ENCODE data around the gene HMCN2. TPM values are rescaled to one million over a fixed set of nuclear protein-coding genes. Genes with fewer than 3 reads are reported as not detected.
A peak's percentile ranks its signal among the peaks of the same experiment; 100 is the strongest.

The HMCN2 gene
- polyA plus RNA-seq, 1 of the 3 experiments (the other 2 are of a cell fraction), result 0.15 TPM

- H3K9ac ChIP-seq, result no peak overlapping the region
- no peaks in the 10 kb centered on the region for H3F3A ChIP-seq (replicated peaks; ENCODE audit: insufficient read depth)
- H3K79me2 ChIP-seq (ENCODE audit: insufficient read depth), result no peaks in the 10 kb centered on the region
- H3K27me3 ChIP-seq (ENCODE audit: insufficient read depth), result no peaks in the 10 kb centered on the region; the same call in 1 of the 2 replicates
- H3K4me3 ChIP-seq (ENCODE audit: low read depth in 2 of 2, low read length in 1 of 2), result no peak overlapping the region
- no peak overlapping the region for H2AFZ ChIP-seq (ENCODE audit: low read depth)
- ChIA-PET POLR2A (no interaction called here), CTCF (interaction anchor here (1.3 to 8.8 kb wide), 8 partner anchors 10 to 206 kb away, joined by 3 to 73 read pairs (median 8); partner anchors contain the start of gene HMCN2)
- 69% methylated on average over 21 of the region's 23 CpGs for WGBS (ENCODE audit: low lambda C conversion rate)
- no peaks in the 10 kb centered on the region for H3K36me3 ChIP-seq (replicated peaks in 1 of 2; ENCODE audit: control insufficient read depth in 1 of 2, insufficient read depth in 2 of 2, low read length in 1 of 2)
- no peaks in the 10 kb centered on the region for H3K9me2 ChIP-seq
- no peak for DNase-seq
- TF ChIP-seq GATA2 (CRISPR knock-in tag; IDR thresholded peaks at IDR 0.05), result peak; percentile 38; the same call in 1 of the 2 replicates
- TF ChIP-seq MAX (IDR thresholded peaks at IDR 0.05; ENCODE audit: low read depth), result no peak
- H3K4me2 ChIP-seq, result no peak overlapping the region
- H3K27ac ChIP-seq (ENCODE audit: low read depth in 2 of 2, low read length in 1 of 2), result no peak overlapping the region
- H4K20me1 ChIP-seq (ENCODE audit: insufficient read depth), result no peaks in the 10 kb centered on the region
- peaks cover 0 to 6% of the 10 kb centered on the region in 2 experiments; a peak in 1 of 4 replicates for H3K4me1 ChIP-seq (ENCODE audit: control insufficient read depth in 1 of 2, insufficient read depth in 2 of 2, low read depth in 1 of 2, low read length in 1 of 2)
- peaks cover 4% of the 10 kb centered on the region; the same call in 1 of the 2 replicates for H3K9me3 ChIP-seq
These were observed 10.6 kb upstream of the HMCN2 start for GRCh38 chr9:130254747-130255630.

GRCh38 chr9:130255631-130256134 is 9.9 kb upstream of the HMCN2 start:
- no peak for TF ChIP-seq MEF2A (IDR thresholded peaks at IDR 0.05; ENCODE audit: borderline replicate concordance, low read depth)
- TF ChIP-seq RFX5 (IDR thresholded peaks at IDR 0.05; ENCODE audit: low read length), result no peak
- H3K4me3 ChIP-seq (ENCODE audit: low read depth in 2 of 2, low read length in 1 of 2), result no peak overlapping the region
- peaks cover 2% of the 10 kb centered on the region; the same call in 1 of the 2 replicates for H3K9me3 ChIP-seq
- WGBS (ENCODE audit: low lambda C conversion rate), result 34% methylated on average over 5 of the region's 5 CpGs
- peaks cover 0 to 6% of the 10 kb centered on the region in 2 experiments; a peak in 1 of 4 replicates for H3K4me1 ChIP-seq (ENCODE audit: control insufficient read depth in 1 of 2, insufficient read depth in 2 of 2, low read depth in 1 of 2, low read length in 1 of 2)
- POLR2A ChIA-PET, result no interaction called here
- H3K27ac ChIP-seq (ENCODE audit: low read depth in 2 of 2, low read length in 1 of 2), result no peak overlapping the region
- no peaks in the 10 kb centered on the region for H3F3A ChIP-seq (replicated peaks; ENCODE audit: insufficient read depth)
- H3K9ac ChIP-seq, result no peak overlapping the region
- no peak overlapping the region for H2AFZ ChIP-seq (ENCODE audit: low read depth)
- CTCF ChIA-PET, result interaction anchor here (1.3 to 8.8 kb wide), 8 partner anchors 9 to 205 kb away, joined by 3 to 73 read pairs (median 8); partner anchors contain the start of gene HMCN2
- H3K36me3 ChIP-seq (replicated peaks in 1 of 2; ENCODE audit: control insufficient read depth in 1 of 2, insufficient read depth in 2 of 2, low read length in 1 of 2), result no peaks in the 10 kb centered on the region
- no peaks in the 10 kb centered on the region for H4K20me1 ChIP-seq (ENCODE audit: insufficient read depth)
- H3K79me2 ChIP-seq (ENCODE audit: insufficient read depth), result no peaks in the 10 kb centered on the region
- DNase-seq, result no peak
- no peaks in the 10 kb centered on the region for H3K9me2 ChIP-seq
- H3K27me3 ChIP-seq (ENCODE audit: insufficient read depth), result no peaks in the 10 kb centered on the region; the same call in 1 of the 2 replicates
- H3K4me2 ChIP-seq, result no peak overlapping the region

- POLR2A ChIA-PET, result no interaction called here
- Histone ChIP-seq H2AFZ (ENCODE audit: low read depth) (no peak overlapping the region), H3K9me2 (no peaks in the 10 kb centered on the region), H3K27ac (ENCODE audit: low read depth in 2 of 2, low read length in 1 of 2) (no peak overlapping the region), H3K4me1 (ENCODE audit: control insufficient read depth in 1 of 2, insufficient read depth in 2 of 2, low read depth in 1 of 2, low read length in 1 of 2) (peaks cover 0 to 6% of the 10 kb centered on the region in 2 experiments; a peak in 1 of 4 replicates), H3K4me2 (no peak overlapping the region), H3F3A (replicated peaks; ENCODE audit: insufficient read depth) (no peaks in the 10 kb centered on the region), H3K36me3 (replicated peaks in 1 of 2; ENCODE audit: control insufficient read depth in 1 of 2, insufficient read depth in 2 of 2, low read length in 1 of 2) (no peaks in the 10 kb centered on the region), H3K79me2 (ENCODE audit: insufficient read depth) (no peaks in the 10 kb centered on the region), H4K20me1 (ENCODE audit: insufficient read depth) (no peaks in the 10 kb centered on the region), H3K4me3 (ENCODE audit: low read depth in 2 of 2, low read length in 1 of 2) (no peak overlapping the region), H3K9ac (no peak overlapping the region), H3K27me3 (ENCODE audit: insufficient read depth) (no peaks in the 10 kb centered on the region; the same call in 1 of the 2 replicates), H3K9me3 (no peaks in the 10 kb centered on the region)
- CTCF ChIA-PET, result interaction anchor here (2.7 to 8.8 kb wide), 3 partner anchors 8 to 150 kb away, joined by 8 to 73 read pairs (median 19); partner anchors contain the start of gene HMCN2
- 39% methylated on average over 2 of the region's 2 CpGs for WGBS (ENCODE audit: low lambda C conversion rate)
- TF ChIP-seq POLR2AphosphoS5 (IDR thresholded peaks at IDR 0.05; ENCODE audit: low read depth, low read length), result no peak
- no peak for TF ChIP-seq CHD2 (IDR thresholded peaks at IDR 0.05; ENCODE audit: low read length, partially characterized antibody)
- no peak for TF ChIP-seq USF2 (IDR thresholded peaks at IDR 0.05; ENCODE audit: borderline replicate concordance, low read depth, low read length)
- TF ChIP-seq, protein P1, sequence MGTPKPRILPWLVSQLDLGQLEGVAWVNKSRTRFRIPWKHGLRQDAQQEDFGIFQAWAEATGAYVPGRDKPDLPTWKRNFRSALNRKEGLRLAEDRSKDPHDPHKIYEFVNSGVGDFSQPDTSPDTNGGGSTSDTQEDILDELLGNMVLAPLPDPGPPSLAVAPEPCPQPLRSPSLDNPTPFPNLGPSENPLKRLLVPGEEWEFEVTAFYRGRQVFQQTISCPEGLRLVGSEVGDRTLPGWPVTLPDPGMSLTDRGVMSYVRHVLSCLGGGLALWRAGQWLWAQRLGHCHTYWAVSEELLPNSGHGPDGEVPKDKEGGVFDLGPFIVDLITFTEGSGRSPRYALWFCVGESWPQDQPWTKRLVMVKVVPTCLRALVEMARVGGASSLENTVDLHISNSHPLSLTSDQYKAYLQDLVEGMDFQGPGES (IDR thresholded peaks at IDR 0.05; ENCODE audit: low read depth, low read length), result no peak
- TF ChIP-seq NRF1 (IDR thresholded peaks at IDR 0.05; ENCODE audit: low read depth, low read length), result no peak
- TF ChIP-seq ELF1 (IDR thresholded peaks at IDR 0.05), result no peak
- TF ChIP-seq JUND (IDR thresholded peaks at IDR 0.05), result no peak
- TF ChIP-seq EP300 (IDR thresholded peaks at IDR 0.05; ENCODE audit: borderline replicate concordance in 1 of 2, low read depth in 1 of 2, low read length in 1 of 2), result 0 out of 4 replicates have a peak, but pooled peaks of 1 of the 2 experiments have one; percentile 48
- TF ChIP-seq GATA2 (CRISPR knock-in tag; IDR thresholded peaks at IDR 0.05), result peak; percentile 79
- TF ChIP-seq RCOR1 (IDR thresholded peaks at IDR 0.05; ENCODE audit: low read length), result peak; percentile 9; the same call in 1 of the 2 replicates
- no peak for TF ChIP-seq ZBTB33 (IDR thresholded peaks at IDR 0.05; ENCODE audit: borderline replicate concordance, low read depth)
- no peak for TF ChIP-seq TAF1 (IDR thresholded peaks at IDR 0.05; ENCODE audit: borderline replicate concordance, low read depth, low read length)
- peak; percentile 60 for DNase-seq
These were observed 8.9 kb upstream of the HMCN2 start for GRCh38 chr9:130256644-130257043.
